Esophagus muscularis mucosa (tissue), 4 donors: ENCODE measurements around the gene EDEM1. TPM values are rescaled to one million over a fixed set of nuclear protein-coding genes. Genes with fewer than 3 reads are reported as not detected.

ENCODE experiments used
- DNase-seq: peaks from one replicate; pipeline ENCODE4 v3.0.0-alpha.2; 2017; ENCODE audit errors: extremely low spot score
- H3K27ac ChIP-seq, 4 donors: fragments of 200-600 bp; sonication (generic); replicated peaks in 1 of 4; 1 replicate in 3 of 4; 2 replicates in 1 of 4; pipeline ENCODE4 v1.5.1; 2016 to 2019; ENCODE audit warnings: mild to moderate bottlenecking in 1 of 4
- H3K27me3 ChIP-seq, 4 donors: fragments of 200-600 bp; sonication (generic); one replicate each; pipeline versions ENCODE4 v1.5.1 to v1.6.0; 2016 to 2019
- H3K36me3 ChIP-seq, 4 donors: fragments of 200-600 bp; sonication (generic); one replicate each; pipeline ENCODE4 v1.5.1; 2016 to 2019
- H3K4me1 ChIP-seq, 4 donors: fragments of 200-600 bp; sonication (generic); one replicate each; pipeline ENCODE4 v1.5.1; 2016 to 2019
- H3K4me3 ChIP-seq, 4 donors: fragments of 200-600 bp; sonication (generic); 1 replicate in 2 of 4; 2 replicates in 2 of 4; pipeline ENCODE4 v1.5.1; 2016 to 2019; ENCODE audit warnings: mild to moderate bottlenecking in 4 of 4, moderate library complexity in 1 of 4
- H3K9me3 ChIP-seq, 4 donors: fragments of 200-600 bp; sonication (generic); 1 replicate in 3 of 4; 2 replicates in 1 of 4; pipeline ENCODE4 v1.5.1; 2016 to 2019
- EP300 ChIP-seq: sonication (generic); formaldehyde crosslinking; IDR thresholded peaks from one replicate; pipeline ENCODE4 v1.6.1; 2017; ENCODE audit warnings: antibody characterized with exemption
- POLR2A ChIP-seq: fragments of 450-650 bp; IDR thresholded peaks from one replicate; pipeline ENCODE4 v1.6.1; 2017; ENCODE audit warnings: antibody characterized with exemption, moderate library complexity, mild to moderate bottlenecking, low read depth
- POLR2AphosphoS5 ChIP-seq, 2 donors: sonication (generic); formaldehyde crosslinking; IDR thresholded peaks; one replicate each; pipeline ENCODE4 v1.6.1; 2017; ENCODE audit warnings: antibody characterized with exemption in 2 of 2
- WGBS: methylation state at CpG from one replicate; pipeline ENCODE4 v1.1.5; 2018; 5-methylcytosine and 5-hydroxymethylcytosine counted together
- intact Hi-C: fragments of 100-400 bp; cut with DNase I; formaldehyde crosslinking; loops from one replicate; pipeline ENCODE4 v1.15.1; 2023
- total RNA-seq, 4 donors: library from RNA; depleted of rRNA; stranded (reverse); fragments of >200 nt; gene quantifications; one replicate each; pipeline versions ENCODE4 v1.1.0 to v1.2.1, GENCODE V29; 2016
- TF ChIP-seq, protein P1 (sequence below), 3 experiments: fragments of 200-600 bp in 2 of 3; fragments of 450-650 bp in 1 of 3; sonication (generic) in 2 of 3; IDR thresholded peaks; one replicate each; pipeline ENCODE4 v1.5.1; 2017 to 2019; ENCODE audit warnings: antibody characterized with exemption in 3 of 3, mild to moderate bottlenecking in 2 of 3, moderate library complexity in 1 of 3

Gene EDEM1
- total RNA-seq, 4 donors from 2014 or later = 16.6 to 23.3 (median 19.3) TPM

DNA sequence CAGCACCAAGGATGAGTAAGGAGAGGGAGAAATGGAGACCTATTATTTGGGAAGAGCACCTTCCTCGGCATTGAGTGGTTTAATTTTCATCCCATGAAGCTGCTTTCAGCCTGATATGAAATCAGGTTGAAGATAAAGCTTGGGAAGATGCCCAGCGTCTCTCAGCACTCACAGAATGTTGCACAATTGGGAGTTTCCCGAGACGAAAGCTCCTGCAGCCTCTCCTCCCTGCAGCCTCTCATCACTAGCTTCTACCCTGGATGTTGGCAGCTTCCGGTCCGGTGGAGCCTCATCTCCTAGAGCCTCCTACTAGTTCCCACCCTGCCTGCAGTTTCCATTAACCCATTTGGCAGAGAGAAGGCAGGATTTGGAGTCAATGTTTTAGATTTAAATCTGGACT lies 40.3 kb downstream of the EDEM1 start:
- TF ChIP-seq EP300 = no peak
- no peak for TF ChIP-seq POLR2AphosphoS5 (IDR thresholded peaks at IDR 0.05)
- TF ChIP-seq POLR2A = no peak
- TF ChIP-seq, protein P1, sequence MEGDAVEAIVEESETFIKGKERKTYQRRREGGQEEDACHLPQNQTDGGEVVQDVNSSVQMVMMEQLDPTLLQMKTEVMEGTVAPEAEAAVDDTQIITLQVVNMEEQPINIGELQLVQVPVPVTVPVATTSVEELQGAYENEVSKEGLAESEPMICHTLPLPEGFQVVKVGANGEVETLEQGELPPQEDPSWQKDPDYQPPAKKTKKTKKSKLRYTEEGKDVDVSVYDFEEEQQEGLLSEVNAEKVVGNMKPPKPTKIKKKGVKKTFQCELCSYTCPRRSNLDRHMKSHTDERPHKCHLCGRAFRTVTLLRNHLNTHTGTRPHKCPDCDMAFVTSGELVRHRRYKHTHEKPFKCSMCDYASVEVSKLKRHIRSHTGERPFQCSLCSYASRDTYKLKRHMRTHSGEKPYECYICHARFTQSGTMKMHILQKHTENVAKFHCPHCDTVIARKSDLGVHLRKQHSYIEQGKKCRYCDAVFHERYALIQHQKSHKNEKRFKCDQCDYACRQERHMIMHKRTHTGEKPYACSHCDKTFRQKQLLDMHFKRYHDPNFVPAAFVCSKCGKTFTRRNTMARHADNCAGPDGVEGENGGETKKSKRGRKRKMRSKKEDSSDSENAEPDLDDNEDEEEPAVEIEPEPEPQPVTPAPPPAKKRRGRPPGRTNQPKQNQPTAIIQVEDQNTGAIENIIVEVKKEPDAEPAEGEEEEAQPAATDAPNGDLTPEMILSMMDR (IDR thresholded peaks at IDR 0.05) = no peak
- intact Hi-C loops = no loop called here
- H3K27me3 ChIP-seq = peaks cover 0 to 4% (median 0%) of the 10 kb centered on the region in 4 donors
- WGBS = 69% methylated on average over 6 of the region's 6 CpGs
- H3K4me1 ChIP-seq = no peaks in the 10 kb centered on the region
- no peak for DNase-seq
- no peaks in the 10 kb centered on the region for H3K9me3 ChIP-seq
- no peak overlapping the region for H3K27ac ChIP-seq
- no peak overlapping the region for H3K4me3 ChIP-seq
- H3K36me3 ChIP-seq = no peaks in the 10 kb centered on the region

GRCh38 chr3:5229414-5229813 lies 41.9 kb downstream of the EDEM1 start:
- 53% methylated on average over 2 of the region's 2 CpGs for WGBS
- TF ChIP-seq EP300 (no peak), POLR2AphosphoS5 (IDR thresholded peaks at IDR 0.05) (no peak)
- Histone ChIP-seq H3K27me3 (peaks cover 0 to 4% (median 0%) of the 10 kb centered on the region in 4 donors), H3K27ac (no peak overlapping the region), H3K9me3 (no peaks in the 10 kb centered on the region), H3K4me3 (no peak overlapping the region), H3K36me3 (no peaks in the 10 kb centered on the region), H3K4me1 (no peaks in the 10 kb centered on the region)
- DNase-seq = no peak
- intact Hi-C loops = no loop called here

DNA sequence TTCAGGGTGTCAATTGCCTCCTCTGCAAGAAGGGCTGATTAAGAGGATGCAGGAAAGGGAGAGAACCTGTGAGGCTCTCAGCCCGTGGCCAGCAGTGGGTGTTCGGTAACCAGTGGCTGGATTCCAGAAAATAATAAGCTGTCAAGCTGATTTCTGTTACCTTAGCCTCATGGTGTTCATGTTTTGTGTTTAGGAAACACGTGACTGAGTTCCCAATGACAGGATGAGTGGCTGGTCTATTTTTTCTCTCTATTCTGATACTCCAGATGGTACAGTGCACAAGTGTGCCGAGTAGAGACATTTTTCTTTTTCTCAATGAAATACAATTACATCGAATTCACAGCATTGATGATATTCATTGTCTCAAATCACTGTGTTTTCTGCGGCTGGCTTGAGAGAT lies 43.6 kb downstream of the EDEM1 start:
- intact Hi-C loops = no loop called here
- TF ChIP-seq, protein P1 (IDR thresholded peaks at IDR 0.05) = no peak
- no peak for TF ChIP-seq EP300
- TF ChIP-seq POLR2A = no peak
- no peak for TF ChIP-seq POLR2AphosphoS5 (IDR thresholded peaks at IDR 0.05)
- Histone ChIP-seq H3K27ac (no peak overlapping the region), H3K27me3 (peaks cover 0 to 10% (median 0%) of the 10 kb centered on the region in 4 donors), H3K36me3 (no peaks in the 10 kb centered on the region), H3K4me1 (no peaks in the 10 kb centered on the region), H3K4me3 (no peak overlapping the region), H3K9me3 (no peaks in the 10 kb centered on the region)
- no peak for DNase-seq
- 43% methylated on average over 6 of the region's 6 CpGs for WGBS

GRCh38 chr3:5231487-5231886 lies 44.0 kb downstream of the EDEM1 start:
- H3K27ac ChIP-seq = no peak overlapping the region
- no peaks in the 10 kb centered on the region for H3K36me3 ChIP-seq
- no peak overlapping the region for H3K4me3 ChIP-seq
- intact Hi-C loops = no loop called here
- no peak for DNase-seq
- WGBS = 4% methylated on average over 2 of the region's 2 CpGs
- H3K27me3 ChIP-seq = peaks cover 0 to 10% (median 0%) of the 10 kb centered on the region in 4 donors
- H3K9me3 ChIP-seq = no peaks in the 10 kb centered on the region
- no peaks in the 10 kb centered on the region for H3K4me1 ChIP-seq
- TF ChIP-seq POLR2A (no peak), EP300 (no peak), POLR2AphosphoS5 (IDR thresholded peaks at IDR 0.05) (no peak)
- TF ChIP-seq, protein P1 (IDR thresholded peaks at IDR 0.05) = no peak

- 76% methylated on average over 6 of the region's 6 CpGs for WGBS
- no peaks in the 10 kb centered on the region for H3K4me1 ChIP-seq
- no peaks in the 10 kb centered on the region for H3K9me3 ChIP-seq
- DNase-seq = no peak
- H3K27ac ChIP-seq = no peak overlapping the region
- intact Hi-C loops = no loop called here
- H3K36me3 ChIP-seq = no peaks in the 10 kb centered on the region
- H3K27me3 ChIP-seq = peaks cover 0 to 10% (median 0%) of the 10 kb centered on the region in 4 donors
- no peak for TF ChIP-seq POLR2A
- no peak for TF ChIP-seq POLR2AphosphoS5 (IDR thresholded peaks at IDR 0.05)
- TF ChIP-seq EP300 = no peak
- TF ChIP-seq, protein P1 (IDR thresholded peaks at IDR 0.05) = no peak
- H3K4me3 ChIP-seq = no peak overlapping the region
Observed at GRCh38 chr3:5232570-5232969, 45.1 kb downstream of the EDEM1 start.
